ENCODE data around the gene NPM3. TPM values are rescaled to one million over a fixed set of nuclear protein-coding genes. Genes with fewer than 3 reads are reported as not detected.

Gene NPM3
- total RNA-seq, 1 donor from 2014 or later = 18.0 TPM

DNA sequence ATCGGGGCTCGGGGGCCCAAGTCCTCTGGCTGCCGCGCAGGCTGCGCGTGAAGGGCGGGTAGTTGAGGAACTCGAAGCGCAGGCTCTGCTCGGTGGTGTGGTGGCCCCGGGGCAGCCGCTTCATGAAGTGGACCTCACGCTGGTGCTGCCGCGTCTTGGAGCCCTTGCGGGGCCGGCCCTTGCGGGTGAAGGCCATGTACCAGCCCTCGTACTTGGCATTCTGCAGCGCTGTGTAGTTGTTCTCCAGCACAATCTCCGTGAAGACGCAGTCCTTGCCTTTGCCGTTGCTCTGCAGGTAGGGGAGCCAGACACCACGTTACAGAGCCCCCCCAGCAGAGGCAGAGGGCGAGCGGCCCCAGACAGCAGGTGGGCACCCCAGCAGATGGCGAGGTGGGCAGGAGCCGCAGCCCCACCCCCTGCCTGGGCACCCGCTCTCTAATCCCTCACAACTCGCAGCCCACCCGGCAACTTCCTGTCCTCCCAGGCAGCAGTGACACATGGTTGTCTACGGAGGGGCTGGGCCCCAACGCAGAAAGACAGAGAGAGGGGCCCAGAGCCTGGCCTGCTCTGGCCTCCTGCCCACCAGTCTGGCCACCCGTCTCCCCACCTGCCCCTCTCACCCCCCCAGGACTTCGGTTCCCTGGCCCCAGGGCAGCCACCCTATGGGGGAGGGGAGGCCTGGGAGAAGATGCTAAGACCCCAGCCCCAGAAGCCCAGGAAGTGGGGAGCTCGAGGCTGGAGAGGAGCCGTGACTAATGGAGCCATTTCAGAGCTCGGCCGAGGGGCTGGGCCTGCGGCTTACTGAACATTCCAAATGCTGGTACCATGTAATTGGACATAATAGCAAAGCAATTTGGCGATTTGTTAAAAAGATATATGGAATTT is 12.7 kb downstream of the NPM3 start:
- Histone ChIP-seq H3K27ac (no peak overlapping the region), H3K4me3 (no peak overlapping the region), H3K36me3 (no peaks in the 10 kb centered on the region), H3K9me3 (no peaks in the 10 kb centered on the region), H3K27me3 (peaks cover 63% of the 10 kb centered on the region), H3K4me1 (peaks cover 6% of the 10 kb centered on the region)
- ATAC-seq (no peak), DNase-seq (peak; percentile 63)
- TF ChIP-seq, protein P1, sequence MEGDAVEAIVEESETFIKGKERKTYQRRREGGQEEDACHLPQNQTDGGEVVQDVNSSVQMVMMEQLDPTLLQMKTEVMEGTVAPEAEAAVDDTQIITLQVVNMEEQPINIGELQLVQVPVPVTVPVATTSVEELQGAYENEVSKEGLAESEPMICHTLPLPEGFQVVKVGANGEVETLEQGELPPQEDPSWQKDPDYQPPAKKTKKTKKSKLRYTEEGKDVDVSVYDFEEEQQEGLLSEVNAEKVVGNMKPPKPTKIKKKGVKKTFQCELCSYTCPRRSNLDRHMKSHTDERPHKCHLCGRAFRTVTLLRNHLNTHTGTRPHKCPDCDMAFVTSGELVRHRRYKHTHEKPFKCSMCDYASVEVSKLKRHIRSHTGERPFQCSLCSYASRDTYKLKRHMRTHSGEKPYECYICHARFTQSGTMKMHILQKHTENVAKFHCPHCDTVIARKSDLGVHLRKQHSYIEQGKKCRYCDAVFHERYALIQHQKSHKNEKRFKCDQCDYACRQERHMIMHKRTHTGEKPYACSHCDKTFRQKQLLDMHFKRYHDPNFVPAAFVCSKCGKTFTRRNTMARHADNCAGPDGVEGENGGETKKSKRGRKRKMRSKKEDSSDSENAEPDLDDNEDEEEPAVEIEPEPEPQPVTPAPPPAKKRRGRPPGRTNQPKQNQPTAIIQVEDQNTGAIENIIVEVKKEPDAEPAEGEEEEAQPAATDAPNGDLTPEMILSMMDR (IDR thresholded peaks at IDR 0.05) = no peak
- intact Hi-C loops (cut with DNase I) = no loop called here

DNA sequence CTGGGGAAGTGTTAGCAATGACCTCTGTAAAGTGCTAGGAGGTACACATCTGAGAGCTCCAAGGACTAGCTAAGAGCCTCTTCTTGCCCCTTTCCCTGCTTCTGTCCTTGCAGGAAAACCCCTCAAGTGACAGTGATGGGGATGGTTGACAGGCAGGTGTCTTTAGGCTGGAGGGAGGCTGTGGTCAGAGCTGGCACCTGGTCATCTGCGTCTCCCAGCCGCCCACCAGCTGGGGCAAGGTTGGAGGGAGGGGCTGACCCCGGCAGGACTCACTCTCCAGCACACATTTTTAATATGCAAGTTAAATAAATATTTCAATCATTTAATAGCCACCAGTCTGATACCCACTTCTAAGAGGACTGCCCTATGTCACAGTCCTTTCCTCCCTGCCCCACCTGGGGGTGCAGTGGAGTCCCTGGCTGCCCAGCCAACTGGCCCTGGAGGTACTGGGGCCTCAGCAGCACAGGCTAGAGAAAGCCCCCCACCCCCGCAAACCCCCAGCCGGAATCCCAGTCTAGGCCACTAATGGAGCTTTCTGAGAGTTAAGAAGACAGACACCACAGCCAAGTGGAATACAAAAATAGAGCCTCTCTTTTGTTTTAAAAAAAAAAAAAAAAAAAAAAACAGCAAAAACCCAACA is 13.6 kb downstream of the NPM3 start:
- no peak overlapping the region for H3K4me3 ChIP-seq
- no peak for DNase-seq
- H3K27ac ChIP-seq = no peak overlapping the region
- no peaks in the 10 kb centered on the region for H3K36me3 ChIP-seq
- H3K4me1 ChIP-seq = no peaks in the 10 kb centered on the region
- TF ChIP-seq, protein P1 (IDR thresholded peaks at IDR 0.05) = no peak
- ATAC-seq = no peak
- no peaks in the 10 kb centered on the region for H3K9me3 ChIP-seq
- H3K27me3 ChIP-seq = peaks cover 54% of the 10 kb centered on the region
- intact Hi-C loops (cut with DNase I) = no loop called here

DNA sequence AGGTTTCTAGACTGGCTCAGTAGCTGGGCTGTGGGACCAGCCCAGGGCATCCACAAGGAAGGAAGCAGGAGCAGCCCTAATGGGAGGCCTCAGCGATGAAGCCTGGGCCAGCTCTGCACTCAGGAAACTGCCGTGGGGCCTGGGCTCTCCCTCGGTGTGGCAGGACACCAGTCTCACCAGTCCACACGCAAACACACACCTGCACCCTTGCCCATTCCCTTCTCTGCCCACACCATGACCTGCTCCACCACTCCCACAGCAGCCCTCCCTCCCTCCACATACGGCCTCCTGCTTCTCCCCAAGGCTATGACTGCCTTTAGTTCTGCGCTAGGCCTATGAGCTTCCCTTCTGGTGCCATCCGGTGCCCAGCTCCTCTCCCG is 14.5 kb downstream of the NPM3 start:
- Histone ChIP-seq H3K36me3 (no peaks in the 10 kb centered on the region), H3K27me3 (peaks cover 45% of the 10 kb centered on the region), H3K27ac (no peak overlapping the region), H3K4me1 (no peaks in the 10 kb centered on the region), H3K4me3 (no peak overlapping the region), H3K9me3 (no peaks in the 10 kb centered on the region)
- DNase-seq = peak; percentile 19
- ATAC-seq = no peak
- intact Hi-C loops (cut with DNase I) = no loop called here
- TF ChIP-seq, protein P1 (IDR thresholded peaks at IDR 0.05) = no peak

DNA sequence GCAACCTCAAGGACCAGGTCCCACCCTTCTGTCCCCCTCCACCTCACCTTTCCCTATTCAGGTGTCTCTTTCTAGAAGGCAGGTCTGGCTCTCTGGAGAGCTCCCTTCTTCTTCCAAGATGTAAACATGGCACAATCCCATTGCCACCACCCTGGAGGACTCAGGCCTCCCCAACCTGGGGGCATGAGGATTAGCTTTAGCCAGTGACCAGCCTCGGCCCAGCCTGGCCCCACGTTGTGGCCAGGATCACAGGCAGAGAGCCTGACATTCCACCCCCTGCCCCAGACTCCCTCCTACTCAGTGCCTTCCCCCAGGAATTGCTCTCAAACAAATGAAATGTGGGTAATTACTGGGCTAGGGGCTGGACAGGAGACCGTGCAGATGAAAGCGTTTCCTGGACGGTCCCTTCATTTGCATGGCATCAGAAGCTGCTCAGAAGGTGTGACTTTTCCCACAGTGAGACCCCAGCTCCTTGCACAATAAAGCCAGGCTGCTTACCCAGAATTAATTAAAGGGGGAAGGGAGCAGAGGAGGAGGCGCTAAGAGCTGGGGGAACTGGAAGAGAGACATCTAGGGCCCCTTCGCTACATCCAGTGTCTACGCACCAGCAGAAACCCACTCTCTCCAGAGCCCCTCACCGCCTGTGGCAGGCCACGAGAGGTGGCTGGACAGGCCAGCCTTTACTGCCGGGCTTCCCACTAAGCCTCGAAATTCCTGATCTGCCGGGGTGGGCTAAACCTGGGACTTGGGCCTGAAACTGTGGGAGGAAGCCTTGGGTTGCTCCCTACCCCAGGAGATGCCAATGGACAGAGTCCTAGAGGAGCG is 15.1 kb downstream of the NPM3 start:
- no peaks in the 10 kb centered on the region for H3K36me3 ChIP-seq
- H3K27me3 ChIP-seq = peaks cover 39% of the 10 kb centered on the region
- no peaks in the 10 kb centered on the region for H3K4me1 ChIP-seq
- TF ChIP-seq, protein P1 (IDR thresholded peaks at IDR 0.05) = no peak
- intact Hi-C loops (cut with DNase I) = no loop called here
- no peaks in the 10 kb centered on the region for H3K9me3 ChIP-seq
- H3K4me3 ChIP-seq = no peak overlapping the region
- no peak overlapping the region for H3K27ac ChIP-seq
- ATAC-seq (no peak), DNase-seq (no peak)

DNA sequence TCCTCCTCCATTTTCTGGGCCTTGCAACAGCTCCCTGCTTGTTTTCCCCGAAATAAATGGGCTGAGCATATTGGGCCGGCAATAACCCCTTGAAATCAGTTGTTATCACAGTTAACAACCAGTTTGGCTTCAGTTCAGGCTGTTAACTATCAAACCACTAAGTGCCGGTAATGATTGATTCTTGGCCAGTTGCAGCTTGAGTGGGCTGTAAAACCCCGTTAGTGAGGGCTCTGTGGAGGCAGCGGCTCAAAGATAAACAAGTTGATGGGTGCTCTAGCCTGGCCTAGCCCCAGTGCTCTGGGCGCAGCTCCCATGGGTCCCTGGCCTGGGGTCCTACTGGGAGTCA is 15.7 kb downstream of the NPM3 start:
- Histone ChIP-seq H3K4me3 (no peak overlapping the region), H3K36me3 (no peaks in the 10 kb centered on the region), H3K4me1 (no peaks in the 10 kb centered on the region), H3K9me3 (no peaks in the 10 kb centered on the region), H3K27ac (no peak overlapping the region), H3K27me3 (peaks cover 33% of the 10 kb centered on the region)
- intact Hi-C loops (cut with DNase I) = no loop called here
- TF ChIP-seq, protein P1 (IDR thresholded peaks at IDR 0.05) = no peak
- ATAC-seq (peak; percentile 5), DNase-seq (no peak)
